DND-41 (cell line): ENCODE results near the gene ELOVL7.

Experiments
- ATAC-seq: fragments of 200-7000 bp; cut with Tn5 transposase; 3 replicates; pipeline ENCODE4 v1.9.1; 2021; ENCODE audit warnings: low read depth; ENCODE audit not compliant: insufficient read depth
- DNase-seq: peaks from one replicate; pipeline ENCODE4 v3.0.0-alpha.2; 2020
- H2AFZ ChIP-seq: 2 replicates; pipeline ENCODE4 v1.6.0; 2012; ENCODE audit warnings: low read depth, low read length
- H3K27ac ChIP-seq: 2 replicates; pipeline ENCODE4 v1.5.1; 2012; ENCODE audit warnings: low read length, inconsistent platforms
- H3K27me3 ChIP-seq: fragments of 200-600 bp; sonication (generic); 2 replicates; pipeline ENCODE4 v1.6.0; 2012; ENCODE audit warnings: low read length, mild to moderate bottlenecking, inconsistent platforms; ENCODE audit not compliant: insufficient read depth, poor library complexity
- H3K36me3 ChIP-seq: 2 replicates; pipeline ENCODE4 v1.5.1; 2012; ENCODE audit warnings: low read length, inconsistent platforms; ENCODE audit not compliant: insufficient read depth
- H3K4me1 ChIP-seq: 2 replicates; pipeline ENCODE4 v1.5.1; 2012; ENCODE audit warnings: mild to moderate bottlenecking, low read length; ENCODE audit not compliant: insufficient read depth
- H3K4me2 ChIP-seq: 2 replicates; pipeline ENCODE4 v1.6.0; 2012; ENCODE audit warnings: mild to moderate bottlenecking, moderate library complexity, low read length, inconsistent platforms; ENCODE audit not compliant: insufficient read depth
- H3K4me3 ChIP-seq, 2 experiments: fragments of 200-600 bp in 1 of 2; shearing (Covaris generic) in 1 of 2; 2 replicates each; pipeline ENCODE4 v1.5.1; 2012 to 2016; ENCODE audit warnings: inconsistent platforms in 2 of 2, low read length in 2 of 2, mild to moderate bottlenecking in 2 of 2, low read depth in 1 of 2, moderate library complexity in 1 of 2
- H3K79me2 ChIP-seq: 2 replicates; pipeline ENCODE4 v1.6.0; 2012; ENCODE audit warnings: low read length, inconsistent platforms; ENCODE audit not compliant: insufficient read depth
- H3K9ac ChIP-seq: 2 replicates; pipeline ENCODE4 v1.6.0; 2012; ENCODE audit warnings: low read depth, mild to moderate bottlenecking, inconsistent platforms, low read length, moderate library complexity
- H3K9me3 ChIP-seq: 2 replicates; pipeline ENCODE4 v1.5.1; 2012; ENCODE audit warnings: low read length, moderate library complexity, mild to moderate bottlenecking, inconsistent platforms; ENCODE audit not compliant: insufficient read depth, severe bottlenecking
- H4K20me1 ChIP-seq: 2 replicates; pipeline ENCODE4 v1.6.0; 2012; ENCODE audit warnings: low read length; ENCODE audit not compliant: insufficient read depth
- EZH2 ChIP-seq: IDR thresholded peaks from 3 replicates; pipeline ENCODE4 v1.6.1; 2012; ENCODE audit warnings: borderline replicate concordance, low read depth, mild to moderate bottlenecking, moderate library complexity, low read length, inconsistent platforms; ENCODE audit not compliant: severe bottlenecking
- TF ChIP-seq, protein P1 (sequence below): IDR thresholded peaks from 2 replicates; pipeline ENCODE4 v1.5.1; 2012; ENCODE audit warnings: borderline replicate concordance, low read length, moderate library complexity, mild to moderate bottlenecking; ENCODE audit not compliant: poor library complexity, severe bottlenecking; ENCODE audit errors: extremely low read depth

Gene ELOVL7

DNA sequence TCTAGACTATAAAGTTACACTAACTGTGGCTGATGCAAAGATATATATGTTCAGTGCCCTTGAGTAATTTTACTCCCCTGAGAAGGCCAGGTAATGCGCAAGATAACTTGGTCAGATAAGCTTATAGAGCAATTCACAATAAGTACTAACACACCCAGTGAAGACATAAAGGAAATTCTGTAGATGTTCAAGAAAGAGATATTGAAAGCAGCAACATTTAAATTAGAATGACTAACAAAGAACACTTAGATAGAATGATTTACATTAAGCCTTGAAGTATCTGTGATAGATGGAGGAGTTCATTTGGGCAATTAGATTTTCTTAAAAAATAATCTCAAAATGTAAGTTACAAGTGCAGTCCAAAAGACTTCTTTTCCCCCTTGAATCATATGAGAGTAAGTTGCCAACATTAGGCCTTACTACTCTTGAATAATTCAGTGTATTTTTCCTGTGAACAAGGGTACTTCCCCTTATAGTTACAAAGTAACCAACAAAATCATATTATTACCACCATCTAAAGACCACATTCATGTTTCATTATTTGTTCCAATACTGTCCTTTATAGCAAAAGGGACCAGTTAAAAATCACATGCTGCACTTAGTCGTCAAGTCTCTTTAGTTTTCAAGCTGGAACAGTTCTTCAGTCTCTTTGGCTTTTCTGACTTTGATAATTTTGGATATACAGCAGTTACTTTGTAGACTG, 44.4 kb upstream of the ELOVL7 start:
- Histone ChIP-seq H3K27ac (no peak overlapping the region), H3K79me2 (no peaks in the 10 kb centered on the region), H3K9ac (no peak overlapping the region), H3K4me2 (no peak overlapping the region), H3K4me3 (no peak overlapping the region), H2AFZ (no peak overlapping the region), H3K27me3 (no peaks in the 10 kb centered on the region), H3K4me1 (no peaks in the 10 kb centered on the region), H3K9me3 (no peaks in the 10 kb centered on the region), H4K20me1 (no peaks in the 10 kb centered on the region), H3K36me3 (peaks cover 9% of the 10 kb centered on the region; the same call in 1 of the 2 replicates)
- TF ChIP-seq EZH2 = no peak
- TF ChIP-seq, protein P1, sequence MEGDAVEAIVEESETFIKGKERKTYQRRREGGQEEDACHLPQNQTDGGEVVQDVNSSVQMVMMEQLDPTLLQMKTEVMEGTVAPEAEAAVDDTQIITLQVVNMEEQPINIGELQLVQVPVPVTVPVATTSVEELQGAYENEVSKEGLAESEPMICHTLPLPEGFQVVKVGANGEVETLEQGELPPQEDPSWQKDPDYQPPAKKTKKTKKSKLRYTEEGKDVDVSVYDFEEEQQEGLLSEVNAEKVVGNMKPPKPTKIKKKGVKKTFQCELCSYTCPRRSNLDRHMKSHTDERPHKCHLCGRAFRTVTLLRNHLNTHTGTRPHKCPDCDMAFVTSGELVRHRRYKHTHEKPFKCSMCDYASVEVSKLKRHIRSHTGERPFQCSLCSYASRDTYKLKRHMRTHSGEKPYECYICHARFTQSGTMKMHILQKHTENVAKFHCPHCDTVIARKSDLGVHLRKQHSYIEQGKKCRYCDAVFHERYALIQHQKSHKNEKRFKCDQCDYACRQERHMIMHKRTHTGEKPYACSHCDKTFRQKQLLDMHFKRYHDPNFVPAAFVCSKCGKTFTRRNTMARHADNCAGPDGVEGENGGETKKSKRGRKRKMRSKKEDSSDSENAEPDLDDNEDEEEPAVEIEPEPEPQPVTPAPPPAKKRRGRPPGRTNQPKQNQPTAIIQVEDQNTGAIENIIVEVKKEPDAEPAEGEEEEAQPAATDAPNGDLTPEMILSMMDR = no peak
- DNase-seq = no peak
- ATAC-seq = no peak

DNA sequence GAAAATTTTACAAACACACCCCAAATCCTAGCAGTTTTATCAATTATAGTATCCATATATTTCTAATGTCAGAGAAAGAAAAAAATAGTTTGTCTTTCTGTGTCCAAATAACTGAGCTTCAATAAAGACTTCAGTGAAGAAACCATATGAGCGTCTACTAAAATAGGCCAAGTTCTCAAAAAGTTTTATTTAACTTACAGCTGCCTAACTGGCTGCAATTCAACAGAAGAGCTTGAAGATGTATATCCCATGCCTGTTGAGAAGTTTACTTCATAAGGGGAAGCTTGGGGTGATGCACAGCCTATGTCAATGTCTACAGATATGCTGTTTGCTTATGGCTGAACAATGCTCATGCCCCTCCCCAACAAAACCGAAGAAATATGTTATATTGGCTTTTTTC, 43.7 kb upstream of the ELOVL7 start:
- no peak overlapping the region for H3K4me3 ChIP-seq
- ATAC-seq (no peak), DNase-seq (no peak)
- no peaks in the 10 kb centered on the region for H3K79me2 ChIP-seq
- TF ChIP-seq, protein P1 = no peak
- TF ChIP-seq EZH2 = no peak
- peaks cover 1% of the 10 kb centered on the region; the same call in 1 of the 2 replicates for H3K36me3 ChIP-seq
- no peaks in the 10 kb centered on the region for H3K9me3 ChIP-seq
- no peak overlapping the region for H3K27ac ChIP-seq
- no peaks in the 10 kb centered on the region for H3K4me1 ChIP-seq
- no peak overlapping the region for H3K9ac ChIP-seq
- no peaks in the 10 kb centered on the region for H4K20me1 ChIP-seq
- no peaks in the 10 kb centered on the region for H3K27me3 ChIP-seq
- H3K4me2 ChIP-seq = no peak overlapping the region
- no peak overlapping the region for H2AFZ ChIP-seq

DNA sequence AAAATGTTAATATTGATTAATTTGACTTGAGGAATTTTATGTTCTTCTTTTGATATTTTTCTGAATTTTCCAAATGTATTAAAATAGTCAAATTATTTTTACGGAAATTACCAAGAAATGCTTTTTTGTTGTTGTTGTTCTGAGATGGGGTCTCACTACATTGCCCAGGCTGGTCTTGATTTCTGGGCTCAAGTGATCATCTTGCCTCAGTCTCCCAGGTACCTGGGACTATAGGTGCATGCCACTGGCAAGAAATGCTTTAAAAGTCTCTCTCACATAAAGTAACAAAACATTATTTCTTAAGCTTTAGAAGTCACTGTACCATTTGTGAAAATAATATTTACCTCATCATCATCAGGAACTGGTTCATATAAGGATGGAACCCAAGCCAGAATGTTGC, 43.0 kb upstream of the ELOVL7 start:
- no peak overlapping the region for H3K9ac ChIP-seq
- DNase-seq (no peak), ATAC-seq (no peak)
- no peaks in the 10 kb centered on the region; the same call in 1 of the 2 replicates for H3K36me3 ChIP-seq
- TF ChIP-seq, protein P1 = no peak
- TF ChIP-seq EZH2 = no peak
- no peak overlapping the region for H3K4me3 ChIP-seq
- H3K79me2 ChIP-seq = no peaks in the 10 kb centered on the region
- no peak overlapping the region for H3K4me2 ChIP-seq
- H2AFZ ChIP-seq = no peak overlapping the region
- no peaks in the 10 kb centered on the region for H3K27me3 ChIP-seq
- no peaks in the 10 kb centered on the region for H3K4me1 ChIP-seq
- H3K27ac ChIP-seq = no peak overlapping the region
- no peaks in the 10 kb centered on the region for H4K20me1 ChIP-seq
- H3K9me3 ChIP-seq = no peaks in the 10 kb centered on the region
